K562 (cell line): ENCODE data around the gene TECRL. TPM values are rescaled to one million over a fixed set of nuclear protein-coding genes. Genes with fewer than 3 reads are reported as not detected.

ENCODE experiments used
- ATAC-seq: fragments of 200-7000 bp; cut with Tn5 transposase; 3 replicates; pipeline ENCODE4 v1.9.1; 2020; ENCODE audit warnings: moderate library complexity
- BruUV-seq: library from RNA; stranded (reverse); fragments of 400-500 nt; replicated peaks from 2 replicates; lab custom pipeline; 2021; lab: Mats Ljungman, UMichigan
- CTCF ChIA-PET: fragments of 300-600 bp; formaldehyde crosslinking; extraction: SDS; loops from one replicate; lab custom pipeline; 2021; ENCODE audit warnings: low intra/inter-chr PET ratio; lab: Yijun Ruan, JAX
- POLR2A ChIA-PET: fragments of 300-600, 350-650 bp; sonication (Branson Sonifier 250); formaldehyde crosslinking; extraction: SDS; loops from one replicate; lab custom pipeline; 2021; ENCODE audit warnings: antibody characterized with exemption, inconsistent platforms; lab: Yijun Ruan, JAX
- DNase-seq, 4 experiments: peaks; one replicate each; pipeline versions ENCODE4 v3.0.0 to v3.0.0-alpha.2; 2011 to 2018; ENCODE audit warnings: low spot score in 3 of 4, mixed read lengths in 3 of 4; ENCODE audit errors: extremely low read depth in 1 of 4
- FAIRE-seq: peaks from 2 replicates; lab custom pipeline; 2011; peaks lifted over from hg19 to GRCh38; lab: Jason Lieb, UNC
- H2AFZ ChIP-seq: 2 replicates; pipeline ENCODE4 v1.6.0; 2011; ENCODE audit warnings: low read depth, low read length, control low read depth, inconsistent platforms
- H3K27ac ChIP-seq: fragments of 200-600 bp; 3 replicates; pipeline ENCODE4 v1.8.0; 2011; ENCODE audit warnings: low read depth, mild to moderate bottlenecking, control low read depth, inconsistent platforms, low read length, moderate library complexity, mixed read lengths; ENCODE audit errors: extremely low read depth
- H3K27me3 ChIP-seq, 2 experiments: fragments of 300-600 bp in 1 of 2; 2 replicates in 1 of 2; 3 replicates in 1 of 2; pipeline versions ENCODE4 v1.6.0 to v1.8.0; 2011; ENCODE audit warnings: inconsistent platforms in 2 of 2, low read length in 2 of 2, mild to moderate bottlenecking in 1 of 2, mixed read lengths in 1 of 2, moderate library complexity in 1 of 2; ENCODE audit not compliant: control insufficient read depth in 2 of 2, insufficient read depth in 2 of 2
- H3K36me3 ChIP-seq: fragments of 300-600 bp; 3 replicates; pipeline ENCODE4 v1.8.0; 2011; ENCODE audit warnings: mild to moderate bottlenecking, low read length, inconsistent platforms; ENCODE audit not compliant: control insufficient read depth, insufficient read depth
- H3K4me1 ChIP-seq, 2 experiments: fragments of 200-600 bp in 1 of 2; replicated peaks in 1 of 2; 2 replicates in 1 of 2; 3 replicates in 1 of 2; pipeline versions ENCODE4 v1.5.1 to v1.8.0; 2011; ENCODE audit warnings: inconsistent platforms in 2 of 2, low read length in 2 of 2, mild to moderate bottlenecking in 1 of 2, mixed read lengths in 1 of 2, moderate library complexity in 1 of 2; ENCODE audit not compliant: control insufficient read depth in 2 of 2, insufficient read depth in 2 of 2
- H3K4me2 ChIP-seq: 2 replicates; pipeline ENCODE4 v1.6.1; 2011; ENCODE audit warnings: low read length, control low read depth, inconsistent platforms, mixed read lengths; ENCODE audit not compliant: insufficient read depth
- H3K4me3 ChIP-seq: fragments of 200-600 bp; sonication (generic), shearing (Covaris generic); 2 replicates; pipeline ENCODE4 v1.5.1; 2016; ENCODE audit warnings: control low read depth, inconsistent platforms
- H3K79me2 ChIP-seq: fragments of 200-600 bp; 3 replicates; pipeline ENCODE4 v1.8.0; 2011; ENCODE audit warnings: low read length, inconsistent platforms; ENCODE audit not compliant: control insufficient read depth, insufficient read depth
- H3K9ac ChIP-seq, 2 experiments: 2 replicates each; pipeline versions ENCODE4 v1.6.0 to v1.6.1; 2011; ENCODE audit warnings: low read depth in 2 of 2, low read length in 2 of 2, control low read depth in 1 of 2, inconsistent platforms in 1 of 2, mild to moderate bottlenecking in 1 of 2, mixed read lengths in 1 of 2; ENCODE audit not compliant: insufficient read depth in 1 of 2
- H3K9me1 ChIP-seq: one replicate; pipeline ENCODE4 v1.6.0; 2011; ENCODE audit warnings: inconsistent platforms, mild to moderate bottlenecking, low read length, moderate library complexity; ENCODE audit not compliant: control insufficient read depth, insufficient read depth
- H3K9me3 ChIP-seq: replicated peaks from 2 replicates; pipeline ENCODE4 v1.5.1; 2011; ENCODE audit warnings: low read depth, low read length, inconsistent platforms; ENCODE audit not compliant: control insufficient read depth, insufficient read depth
- H4K20me1 ChIP-seq: replicated peaks from 2 replicates; pipeline ENCODE4 v1.6.1; 2011; ENCODE audit warnings: low read length, inconsistent platforms, mixed read lengths; ENCODE audit not compliant: control insufficient read depth, insufficient read depth
- MAZ ChIP-seq, 2 experiments: fragments of 450-650 bp in 1 of 2; sonication (generic) in 1 of 2; formaldehyde crosslinking; IDR thresholded peaks in 1 of 2; conservative IDR thresholded peaks in 1 of 2; 2 replicates each; pipeline versions ENCODE4 v1.4.0 to v1.5.0; 2020; ENCODE audit warnings: mild to moderate bottlenecking in 1 of 2, missing genetic modification reagents in 1 of 2
- SMARCC2 ChIP-seq: fragments of 450-650 bp; IDR thresholded peaks from 2 replicates; pipeline ENCODE4 v1.6.1; 2017; ENCODE audit warnings: antibody characterized with exemption, moderate library complexity, mild to moderate bottlenecking, low read depth
- SREBF1 ChIP-seq: fragments of 150-350 bp; IDR thresholded peaks from 2 replicates; pipeline ENCODE4 v1.6.1; 2014; ENCODE audit warnings: antibody characterized with exemption, low read depth, low read length, borderline replicate concordance
- SRSF1 ChIP-seq: fragments of 200-400 bp; formaldehyde crosslinking; IDR thresholded peaks from 2 replicates; pipeline ENCODE4 v1.6.1; 2017; ENCODE audit warnings: mild to moderate bottlenecking, low read depth, low read length, moderate library complexity
- TEAD4 ChIP-seq, 2 experiments: sonication (generic) in 1 of 2; formaldehyde crosslinking in 1 of 2; IDR thresholded peaks; 2 replicates each; pipeline versions ENCODE4 v1.6.1 to v1.8.0; 2012 to 2022; ENCODE audit warnings: borderline replicate concordance in 1 of 2, inconsistent platforms in 1 of 2, low read length in 1 of 2, mild to moderate bottlenecking in 1 of 2, missing genetic modification reagents in 1 of 2
- TFAM ChIP-seq: fragments of 250-450 bp; sonication (Bioruptor Pico); conservative IDR thresholded peaks from 2 replicates; pipeline ENCODE4 v1.5.0; 2021; ENCODE audit warnings: mild to moderate bottlenecking, moderate library complexity
- ZBED1 ChIP-seq: IDR thresholded peaks from 2 replicates; pipeline ENCODE4 v1.6.1; 2014
- ZKSCAN3 ChIP-seq: fragments of 250-450 bp; sonication (Bioruptor Pico); IDR thresholded peaks from 2 replicates; pipeline ENCODE4 v1.4.0; 2020
- ZNF143 ChIP-seq: sonication (generic); formaldehyde crosslinking; IDR thresholded peaks from 2 replicates; pipeline ENCODE4 v1.9.0; 2022; ENCODE audit warnings: mild to moderate bottlenecking, missing genetic modification reagents
- ZNF184 ChIP-seq: sonication (generic); formaldehyde crosslinking; IDR thresholded peaks from 2 replicates; pipeline ENCODE4 v1.5.0; 2020; ENCODE audit warnings: missing genetic modification reagents
- ZNF431 ChIP-seq: sonication (generic); formaldehyde crosslinking; IDR thresholded peaks from 2 replicates; pipeline ENCODE4 v1.8.0; 2022; ENCODE audit warnings: mild to moderate bottlenecking, missing genetic modification reagents
- in situ Hi-C: fragments of 300-500 bp; cut with MboI; formaldehyde crosslinking; loops from 4 replicates; pipeline ENCODE4 v1.15.0; 2018; ENCODE audit warnings: inconsistent platforms, mixed read lengths
- intact Hi-C: fragments of 100-400 bp; cut with micrococcal nuclease; formaldehyde crosslinking; loops from 2 replicates; pipeline ENCODE4 v1.14.2; 2022
- polyA plus RNA-seq, 8 experiments: library from polyadenylated mRNA; depleted of rRNA in 4 of 8; stranded (reverse) in 5 of 8; unstranded in 3 of 8; fragments of >200 nt; fragmentation: Nextera tagmentation in 2 of 8; fragmentation: Illumina TruSeq in 1 of 8; extraction: Ambion mirVana in 2 of 8; extraction: Trizol in 1 of 8; gene quantifications; 2 replicates each; pipeline versions ENCODE4 v1.2.1 to v1.2.3, GENCODE V29; 2011 to 2014; ENCODE audit warnings: inconsistent platforms in 1 of 8, missing spikeins in 1 of 8
- total RNA-seq, 7 experiments: library from RNA; depleted of rRNA in 6 of 7; stranded (reverse); fragments of >200 nt in 6 of 7; fragmentation: Illumina TruSeq in 2 of 7; extraction: Trizol in 2 of 7; gene quantifications; 2 replicates each; pipeline versions ENCODE4 v1.2.1 to v1.2.3, GENCODE V29; 2011 to 2021; ENCODE audit warnings: low replicate concordance in 1 of 7
- TF ChIP-seq, protein P1 (sequence below): fragments of 450-650 bp; IDR thresholded peaks from 2 replicates; pipeline ENCODE4 v1.6.1; 2017; ENCODE audit warnings: mild to moderate bottlenecking, moderate library complexity

TECRL gene
- total and polyA plus RNA-seq, 9 of the 15 experiments (the other 6 are each of a cell fraction or from before 2014, with no cell fraction given): not detected

DNA sequence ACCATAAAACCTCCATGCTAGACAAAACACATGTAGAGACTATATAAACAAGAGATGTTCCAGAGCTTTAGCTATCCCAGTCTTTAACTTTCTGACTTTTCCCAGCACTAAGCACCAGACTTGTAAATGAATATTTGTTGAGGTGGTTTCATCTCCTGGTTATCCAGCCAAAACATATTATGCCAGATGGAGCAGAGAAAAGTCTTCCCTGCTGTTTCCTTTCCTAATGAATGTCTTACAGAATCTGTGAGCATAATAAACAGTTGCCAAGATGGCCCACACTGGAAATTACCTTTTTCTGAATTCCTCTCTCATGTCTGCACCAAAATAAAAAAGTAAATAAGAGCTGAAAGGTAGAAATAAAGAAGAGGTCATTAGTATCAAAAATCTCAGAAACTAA lies 159.2 kb downstream of the TECRL start (continued):
- TF ChIP-seq, protein P1, sequence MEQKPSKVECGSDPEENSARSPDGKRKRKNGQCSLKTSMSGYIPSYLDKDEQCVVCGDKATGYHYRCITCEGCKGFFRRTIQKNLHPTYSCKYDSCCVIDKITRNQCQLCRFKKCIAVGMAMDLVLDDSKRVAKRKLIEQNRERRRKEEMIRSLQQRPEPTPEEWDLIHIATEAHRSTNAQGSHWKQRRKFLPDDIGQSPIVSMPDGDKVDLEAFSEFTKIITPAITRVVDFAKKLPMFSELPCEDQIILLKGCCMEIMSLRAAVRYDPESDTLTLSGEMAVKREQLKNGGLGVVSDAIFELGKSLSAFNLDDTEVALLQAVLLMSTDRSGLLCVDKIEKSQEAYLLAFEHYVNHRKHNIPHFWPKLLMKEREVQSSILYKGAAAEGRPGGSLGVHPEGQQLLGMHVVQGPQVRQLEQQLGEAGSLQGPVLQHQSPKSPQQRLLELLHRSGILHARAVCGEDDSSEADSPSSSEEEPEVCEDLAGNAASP: no peak
- TF ChIP-seq ZNF431 (CRISPR knock-in tag) (no peak), ZNF184 (CRISPR knock-in tag) (no peak), TEAD4 (IDR thresholded peaks at IDR 0.05; ENCODE audit: low read length) (no peak), TEAD4 (CRISPR knock-in tag; IDR thresholded peaks at IDR 0.05; ENCODE audit: borderline replicate concordance) (no peak), ZKSCAN3 (CRISPR knock-in tag) (no peak), SREBF1 (no peak), SRSF1 (no peak), TFAM (CRISPR knock-in tag) (no peak)

DNA sequence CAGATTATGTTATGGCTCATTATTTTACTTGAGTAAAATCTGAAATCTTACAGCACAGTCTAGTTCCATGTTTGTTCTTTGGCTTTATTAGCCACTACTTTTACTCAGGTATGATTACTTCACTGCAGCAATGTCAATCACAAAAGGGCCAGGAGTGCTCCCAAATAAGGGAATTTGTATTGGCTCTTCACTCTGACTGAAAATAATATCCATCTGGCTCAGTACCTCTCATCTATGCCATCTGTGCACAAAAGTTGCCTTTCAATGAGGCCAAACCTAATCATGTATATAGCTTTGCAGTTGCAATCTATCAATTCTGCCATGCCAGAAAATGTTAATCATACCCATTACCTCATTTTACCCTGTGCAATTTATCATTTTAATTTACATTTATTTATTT lies 161.1 kb downstream of the TECRL start:
- Histone ChIP-seq H3K4me3 (no peak overlapping the region), H4K20me1 (no peaks in the 10 kb centered on the region), H3K27ac (no peak overlapping the region), H3K36me3 (no peaks in the 10 kb centered on the region), H3K9ac (no peak overlapping the region), H3K79me2 (no peaks in the 10 kb centered on the region), H3K4me2 (no peak overlapping the region), H3K9me1 (no peaks in the 10 kb centered on the region), H3K9me3 (peaks cover 2% of the 10 kb centered on the region; the same call in 1 of the 2 replicates), H3K4me1 (no peaks in the 10 kb centered on the region), H2AFZ (no peak overlapping the region), H3K27me3 (no peaks in the 10 kb centered on the region)
- CTCF ChIA-PET: no interaction called here
- BruUV-seq: no TSS peak
- no peak for FAIRE-seq
- intact Hi-C loops (no loop called here), in situ Hi-C loops (no loop called here)
- POLR2A ChIA-PET: no interaction called here
- TF ChIP-seq ZNF143 (no peak), SMARCC2 (no peak), ZBED1 (no peak), MAZ (CRISPR knock-in tag; conservative IDR thresholded peaks at IDR 0.05 in 1 of 2, IDR thresholded peaks at IDR 0.05 in 1 of 2) (no peak)
- no peak for ATAC-seq
- no peak for DNase-seq
